Brain microvascular endothelial cell (primary cell): Measurements from ENCODE around the gene KRT84.

ENCODE experiments used
- DNase-seq: peaks from one replicate; pipeline ENCODE4 v3.0.0-alpha.2; 2020
- H3K27ac ChIP-seq: fragments of 250-450 bp; sonication (Bioruptor Pico); 2 replicates; pipeline ENCODE4 v1.5.1; 2020; ENCODE audit warnings: mild to moderate bottlenecking, moderate library complexity
- H3K27me3 ChIP-seq: fragments of 250-450 bp; sonication (Bioruptor Pico); replicated peaks from 2 replicates; pipeline ENCODE4 v1.5.1; 2020; ENCODE audit warnings: mild to moderate bottlenecking
- H3K36me3 ChIP-seq: fragments of 250-450 bp; sonication (Bioruptor Pico); replicated peaks from 2 replicates; pipeline ENCODE4 v1.5.1; 2020; ENCODE audit warnings: mild to moderate bottlenecking
- H3K4me3 ChIP-seq: 2 replicates; pipeline ENCODE4 v1.5.1; 2011; ENCODE audit warnings: low read depth, mild to moderate bottlenecking, control low read depth, low read length, moderate library complexity
- in situ Hi-C: cut with HindIII; loops from 2 replicates; pipeline ENCODE4 v1.10.0; 2017; ENCODE audit warnings: low sequenced_read_pairs, low pct_ligation_motif_present
- TF ChIP-seq, protein P1 (sequence below): IDR thresholded peaks from 2 replicates; pipeline ENCODE4 v1.5.1; 2011; ENCODE audit warnings: low read depth, mild to moderate bottlenecking, moderate library complexity, low read length, control low read depth, inconsistent platforms; ENCODE audit errors: missing control alignments

The KRT84 gene

DNA sequence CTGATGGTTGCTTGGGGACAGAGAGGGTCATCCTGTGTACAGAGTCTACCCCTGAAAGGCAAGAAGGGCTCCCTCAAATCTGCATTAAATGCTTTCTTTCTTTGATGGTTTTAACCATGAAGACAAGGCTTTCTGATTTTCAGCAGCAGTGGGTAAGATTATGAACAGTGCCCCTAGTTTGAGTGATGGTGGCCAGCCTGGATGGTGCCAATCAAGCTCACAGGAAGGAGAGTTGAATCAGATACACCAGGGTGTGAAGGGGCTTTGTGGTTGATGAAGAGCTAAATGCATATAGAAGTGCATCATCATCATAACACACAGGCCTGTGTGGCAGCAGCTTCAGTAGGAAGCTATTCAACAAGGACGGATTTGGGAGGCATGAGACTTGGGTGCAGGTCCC lies 23.9 kb downstream of the KRT84 start:
- TF ChIP-seq, protein P1, sequence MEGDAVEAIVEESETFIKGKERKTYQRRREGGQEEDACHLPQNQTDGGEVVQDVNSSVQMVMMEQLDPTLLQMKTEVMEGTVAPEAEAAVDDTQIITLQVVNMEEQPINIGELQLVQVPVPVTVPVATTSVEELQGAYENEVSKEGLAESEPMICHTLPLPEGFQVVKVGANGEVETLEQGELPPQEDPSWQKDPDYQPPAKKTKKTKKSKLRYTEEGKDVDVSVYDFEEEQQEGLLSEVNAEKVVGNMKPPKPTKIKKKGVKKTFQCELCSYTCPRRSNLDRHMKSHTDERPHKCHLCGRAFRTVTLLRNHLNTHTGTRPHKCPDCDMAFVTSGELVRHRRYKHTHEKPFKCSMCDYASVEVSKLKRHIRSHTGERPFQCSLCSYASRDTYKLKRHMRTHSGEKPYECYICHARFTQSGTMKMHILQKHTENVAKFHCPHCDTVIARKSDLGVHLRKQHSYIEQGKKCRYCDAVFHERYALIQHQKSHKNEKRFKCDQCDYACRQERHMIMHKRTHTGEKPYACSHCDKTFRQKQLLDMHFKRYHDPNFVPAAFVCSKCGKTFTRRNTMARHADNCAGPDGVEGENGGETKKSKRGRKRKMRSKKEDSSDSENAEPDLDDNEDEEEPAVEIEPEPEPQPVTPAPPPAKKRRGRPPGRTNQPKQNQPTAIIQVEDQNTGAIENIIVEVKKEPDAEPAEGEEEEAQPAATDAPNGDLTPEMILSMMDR = no peak
- Histone ChIP-seq H3K27ac (no peak overlapping the region), H3K36me3 (no peaks in the 10 kb centered on the region), H3K4me3 (no peak overlapping the region), H3K27me3 (no peaks in the 10 kb centered on the region)
- no peak for DNase-seq
- in situ Hi-C loops = no loop called here

DNA sequence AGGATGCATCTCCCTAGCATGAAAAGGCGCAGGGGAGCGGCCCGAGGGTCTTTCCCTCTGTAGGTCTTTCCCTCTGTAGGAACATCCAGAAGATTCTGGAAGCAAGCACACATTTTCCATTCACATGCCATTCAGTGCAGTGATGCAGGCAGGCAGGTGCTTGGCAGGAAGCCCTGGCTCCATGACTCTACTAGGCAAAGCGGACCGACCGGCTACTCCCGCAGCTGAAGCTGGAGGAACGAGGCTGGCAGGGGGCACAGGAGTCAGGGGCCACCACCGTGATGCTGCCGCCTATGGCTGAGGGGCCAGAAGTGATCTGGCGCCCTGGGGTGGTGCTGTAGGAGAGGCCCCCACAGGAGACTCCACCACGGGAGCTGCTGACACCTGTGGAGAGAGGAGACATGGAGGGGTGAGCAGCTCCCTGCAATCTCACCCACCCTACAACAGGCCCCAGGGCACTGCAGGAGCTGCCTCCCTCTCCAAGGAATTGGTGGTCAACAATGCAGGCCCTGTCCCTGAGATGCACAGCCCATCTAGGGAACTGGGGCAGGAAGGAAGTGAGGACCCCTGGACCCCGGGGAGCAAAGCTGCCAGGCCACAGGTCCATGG lies 24.7 kb downstream of the KRT84 start:
- no peak for DNase-seq
- no peaks in the 10 kb centered on the region for H3K27me3 ChIP-seq
- no peaks in the 10 kb centered on the region for H3K36me3 ChIP-seq
- H3K27ac ChIP-seq = no peak overlapping the region
- in situ Hi-C loops = no loop called here
- TF ChIP-seq, protein P1 = no peak
- H3K4me3 ChIP-seq = no peak overlapping the region

DNA sequence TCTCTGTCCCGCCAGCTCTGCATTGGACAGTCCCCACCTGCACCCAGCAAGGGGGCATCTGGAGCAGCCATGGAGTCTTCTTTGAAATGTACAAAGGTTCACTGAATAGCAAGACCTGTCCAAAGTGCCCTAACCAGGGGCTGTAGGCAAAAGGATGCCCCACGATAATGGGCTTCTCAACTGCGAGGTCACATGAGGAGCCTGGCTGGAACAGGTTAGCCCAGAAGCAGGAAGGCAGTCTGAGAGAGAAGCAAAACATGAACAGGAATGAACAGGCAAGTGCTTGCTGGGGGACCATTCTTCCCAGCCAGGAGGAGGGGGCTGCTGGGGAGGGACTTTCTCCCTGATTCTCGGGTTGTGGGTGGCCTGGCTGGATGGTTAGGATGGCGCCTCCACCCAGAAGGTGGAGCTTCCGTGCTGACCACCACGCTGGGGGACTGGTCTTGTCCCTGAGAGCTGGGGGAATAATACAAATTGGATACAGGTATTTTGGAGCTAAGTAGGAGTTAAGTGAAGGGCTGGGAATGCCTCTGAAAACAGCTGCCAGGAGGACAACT lies 25.3 kb downstream of the KRT84 start:
- TF ChIP-seq, protein P1 = no peak
- H3K27ac ChIP-seq = no peak overlapping the region
- no peaks in the 10 kb centered on the region for H3K36me3 ChIP-seq
- H3K27me3 ChIP-seq = no peaks in the 10 kb centered on the region
- H3K4me3 ChIP-seq = no peak overlapping the region
- in situ Hi-C loops = no loop called here
- no peak for DNase-seq

DNA sequence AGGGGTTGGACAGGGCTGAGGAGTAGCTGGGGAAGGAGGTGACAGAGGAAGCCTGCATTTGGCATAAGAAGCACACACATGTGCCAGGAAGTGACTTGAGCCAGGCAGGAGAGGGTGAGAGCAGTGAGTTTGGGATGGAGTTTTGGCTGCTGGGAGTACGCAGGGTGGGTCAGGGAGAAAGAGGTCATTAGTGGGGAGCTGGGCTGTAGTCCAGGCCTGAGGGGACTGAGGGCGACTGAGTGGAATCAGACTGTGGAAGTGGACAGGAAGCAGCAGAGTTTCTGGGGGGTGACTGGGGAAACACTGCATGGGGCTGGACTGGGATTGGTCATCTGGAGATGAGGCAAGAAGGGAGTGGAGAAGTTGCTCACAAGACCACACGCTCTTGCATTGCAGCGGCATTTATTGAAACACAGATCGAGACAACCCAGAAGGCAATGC lies 25.8 kb downstream of the KRT84 start:
- no peaks in the 10 kb centered on the region for H3K27me3 ChIP-seq
- no peak for DNase-seq
- H3K27ac ChIP-seq = no peak overlapping the region
- in situ Hi-C loops = no loop called here
- no peaks in the 10 kb centered on the region for H3K36me3 ChIP-seq
- H3K4me3 ChIP-seq = no peak overlapping the region
- TF ChIP-seq, protein P1 = no peak

DNA sequence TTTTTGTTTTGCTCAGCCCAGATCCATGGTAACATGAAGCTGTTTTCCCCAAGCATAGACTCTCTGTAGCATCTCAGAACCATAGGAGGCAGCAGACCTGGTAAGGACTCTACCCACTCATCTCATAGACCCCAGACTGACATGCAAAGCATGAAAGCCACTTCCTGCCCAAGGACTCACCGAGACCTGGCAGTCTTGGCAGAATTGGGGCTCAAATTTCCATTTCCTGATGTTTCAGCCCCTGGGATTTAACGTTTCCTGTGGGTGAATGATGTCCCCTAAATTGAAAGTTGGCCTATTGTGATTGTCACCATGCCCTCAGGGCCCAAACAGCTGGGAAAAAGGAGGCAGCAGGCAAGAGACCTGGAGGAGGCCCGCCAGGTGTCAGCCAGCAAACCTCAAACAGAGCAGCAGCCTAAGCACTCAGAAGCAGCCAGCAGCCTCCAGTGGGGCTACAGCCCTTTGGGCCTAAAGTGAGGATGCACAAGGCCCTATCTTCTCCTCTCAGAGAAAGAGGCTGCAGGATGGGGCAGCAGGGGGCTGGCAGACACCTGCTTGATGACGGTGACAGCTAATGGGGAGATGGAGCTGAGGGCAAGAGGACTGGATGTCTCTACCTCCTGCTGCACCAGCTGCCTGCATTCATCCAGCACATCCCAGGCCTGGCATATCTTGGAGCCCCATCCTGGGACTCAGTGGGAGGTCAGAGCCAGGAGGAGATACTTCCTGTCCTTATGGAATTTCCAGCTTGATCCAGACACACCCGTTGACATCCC lies 26.7 kb downstream of the KRT84 start:
- H3K27me3 ChIP-seq = peaks cover 2% of the 10 kb centered on the region
- in situ Hi-C loops = no loop called here
- no peak overlapping the region for H3K27ac ChIP-seq
- TF ChIP-seq, protein P1 = peak; percentile 1
- DNase-seq = no peak
- H3K4me3 ChIP-seq = no peak overlapping the region
- H3K36me3 ChIP-seq = no peaks in the 10 kb centered on the region
